SU-DHL-6 (cell line): ENCODE measurements around the gene HELZ.

ENCODE experiments used
- CTCF ChIP-seq: fragments of 200-600 bp; sonication (generic); IDR thresholded peaks from one replicate; pipeline ENCODE4 v1.5.1; 2017; ENCODE audit warnings: antibody characterized with exemption, mild to moderate bottlenecking, low read length, moderate library complexity; ENCODE audit not compliant: insufficient read depth, poor library complexity, severe bottlenecking
- EZH2phosphoT487 ChIP-seq: fragments of 200-600 bp; sonication (generic), shearing (Covaris generic); conservative IDR thresholded peaks from 2 replicates; pipeline ENCODE4 v1.6.1; 2018; ENCODE audit warnings: mild to moderate bottlenecking, antibody characterized with exemption, low read length, moderate library complexity, mixed read lengths

GRCh38 chr17:67280279-67280678 lies 35.3 kb upstream of the HELZ start:
- TF ChIP-seq CTCF (no peak), EZH2phosphoT487 (no peak)
